ENCODE results near the gene POU3F3. TPM values are rescaled to one million over a fixed set of nuclear protein-coding genes. Genes with fewer than 3 reads are reported as not detected.

The POU3F3 gene
- total and polyA plus RNA-seq, 12 donors: 0.03 to 0.18 (median 0.11) TPM; not detected in 4

- 28 to 51% (median 42%) methylated on average over 1 of the region's 1 CpG for WGBS, 4 donors
- Histone ChIP-seq H3K36me3 (replicated peaks in 1 of 2) (no peaks in the 10 kb centered on the region), H3K4me3 (no peak overlapping the region), H3K27ac (no peak overlapping the region), H3K9me3 (replicated peaks in 1 of 3) (no peaks in the 10 kb centered on the region), H3K27me3 (peaks cover 88% of the 10 kb centered on the region), H3K4me1 (replicated peaks in 1 of 2) (peaks cover 0 to 10% of the 10 kb centered on the region in 2 donors)
- TF ChIP-seq CTCF (IDR thresholded peaks at IDR 0.05): no peak
- no peak for TF ChIP-seq POLR2A (IDR thresholded peaks at IDR 0.05)
- no peak for DNase-seq
- intact Hi-C loops (cut with DNase I): loop anchor here in 1 of 2 donors (10.0 kb wide), 1 partner anchor 1695 kb away; no protein-coding TSS in a partner anchor
Measured at GRCh38 chr2:104859766-104860450, 6.0 kb downstream of the POU3F3 start.

GRCh38 chr2:104860451-104860790, 6.5 kb downstream of the POU3F3 start:
- Histone ChIP-seq H3K9me3 (replicated peaks in 1 of 3) (no peaks in the 10 kb centered on the region), H3K36me3 (replicated peaks in 1 of 2) (no peaks in the 10 kb centered on the region), H3K27ac (no peak overlapping the region), H3K4me1 (replicated peaks in 1 of 2) (peaks cover 0 to 10% of the 10 kb centered on the region in 2 donors), H3K27me3 (peaks cover 92% of the 10 kb centered on the region), H3K4me3 (no peak overlapping the region)
- 38 to 40% (median 39%) methylated on average over 4 of the region's 4 CpGs for WGBS, 4 donors
- DNase-seq: no peak
- TF ChIP-seq POLR2A (IDR thresholded peaks at IDR 0.05): no peak
- intact Hi-C loops (cut with DNase I): loop anchor here in 1 of 2 donors (10.0 kb wide), 1 partner anchor 1696 kb away; no protein-coding TSS in a partner anchor

- intact Hi-C loops (cut with DNase I): loop anchor here in 1 of 2 donors (10.0 kb wide), 1 partner anchor 1697 kb away; no protein-coding TSS in a partner anchor
- H3K4me3 ChIP-seq: no peak overlapping the region
- peaks cover 98% of the 10 kb centered on the region for H3K27me3 ChIP-seq
- H3K27ac ChIP-seq: no peak overlapping the region
- no peaks in the 10 kb centered on the region for H3K9me3 ChIP-seq (replicated peaks in 1 of 3)
- peaks cover 0 to 10% of the 10 kb centered on the region in 2 donors for H3K4me1 ChIP-seq (replicated peaks in 1 of 2)
- 8 to 14% (median 11%) methylated on average over 11 of the region's 11 CpGs for WGBS, 4 donors
- no peaks in the 10 kb centered on the region for H3K36me3 ChIP-seq (replicated peaks in 1 of 2)
- TF ChIP-seq POLR2A (IDR thresholded peaks at IDR 0.05): no peak
- TF ChIP-seq CTCF (IDR thresholded peaks at IDR 0.05): no peak
- no peak for DNase-seq
Measured at GRCh38 chr2:104861351-104862057, 7.6 kb downstream of the POU3F3 start.

GRCh38 chr2:104862058-104862941, 8.4 kb downstream of the POU3F3 start:
- no peak overlapping the region for H3K27ac ChIP-seq
- H3K4me1 ChIP-seq (replicated peaks in 1 of 2): peaks cover 0 to 7% of the 10 kb centered on the region in 2 donors
- no peak overlapping the region for H3K4me3 ChIP-seq
- TF ChIP-seq CTCF (IDR thresholded peaks at IDR 0.05): no peak
- TF ChIP-seq POLR2A (IDR thresholded peaks at IDR 0.05): no peak
- WGBS, 4 donors: 4 to 10% (median 4%) methylated on average over 28 to 60 of the region's 60 CpGs
- H3K36me3 ChIP-seq (replicated peaks in 1 of 2): no peaks in the 10 kb centered on the region
- no peaks in the 10 kb centered on the region for H3K9me3 ChIP-seq (replicated peaks in 1 of 3)
- peaks cover 100% of the 10 kb centered on the region for H3K27me3 ChIP-seq
- no peak for DNase-seq
- intact Hi-C loops (cut with DNase I): loop anchor here in 1 of 2 donors (10.0 kb wide), 1 partner anchor 1697 kb away; no protein-coding TSS in a partner anchor

Measured in adrenal gland (tissue), 12 donors.